GM18502 (cell line): Measurements from ENCODE around the gene PDSS1.

Experiments
- ATAC-seq: cut with Tn5 transposase; IDR thresholded peaks from one replicate; pipeline ENCODE4 v1.9.1; 2021; ENCODE audit warnings: mild to moderate bottlenecking; ENCODE audit not compliant: unreplicated experiment, poor library complexity

Gene PDSS1

DNA sequence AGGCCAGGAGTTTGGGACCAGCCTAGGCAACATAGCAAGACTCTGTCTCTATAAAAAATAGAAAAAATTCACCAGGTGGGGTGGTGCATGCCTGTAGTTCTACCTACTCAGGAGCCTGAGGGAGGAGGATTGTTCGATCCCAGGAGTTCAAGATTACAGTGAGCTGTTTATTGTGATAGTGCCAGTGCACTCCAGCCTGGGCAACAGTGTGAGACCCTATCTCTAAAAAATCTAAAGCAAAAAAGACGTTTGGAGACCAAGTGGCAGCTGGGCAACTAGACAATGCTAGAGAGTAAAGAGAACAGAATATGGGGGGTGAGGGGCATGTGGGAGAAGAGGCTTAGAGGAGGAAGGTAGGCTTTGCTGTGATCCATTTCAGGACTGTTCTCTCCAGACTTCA is 1.4 kb downstream of the PDSS1 start:
- ATAC-seq = no peak

DNA sequence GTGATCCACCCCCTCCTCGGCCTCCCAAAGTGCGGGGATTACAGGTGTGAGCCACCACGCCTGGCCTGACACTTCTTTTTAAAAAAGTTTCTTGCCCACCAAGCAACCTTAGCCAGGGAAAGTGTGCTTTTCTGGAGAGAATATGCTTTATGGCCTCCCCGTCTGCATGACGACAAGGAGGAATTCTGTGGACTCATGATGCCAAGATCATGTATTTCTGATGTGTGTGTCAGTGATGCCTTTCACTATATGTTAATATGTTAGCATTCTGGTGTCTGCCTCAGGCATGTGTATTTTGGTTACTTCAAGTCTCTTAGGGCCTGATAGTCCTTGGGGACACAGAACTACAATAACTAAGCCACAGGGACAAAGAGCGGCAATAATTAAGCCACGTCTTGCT is 2.1 kb downstream of the PDSS1 start:
- ATAC-seq = no peak

DNA sequence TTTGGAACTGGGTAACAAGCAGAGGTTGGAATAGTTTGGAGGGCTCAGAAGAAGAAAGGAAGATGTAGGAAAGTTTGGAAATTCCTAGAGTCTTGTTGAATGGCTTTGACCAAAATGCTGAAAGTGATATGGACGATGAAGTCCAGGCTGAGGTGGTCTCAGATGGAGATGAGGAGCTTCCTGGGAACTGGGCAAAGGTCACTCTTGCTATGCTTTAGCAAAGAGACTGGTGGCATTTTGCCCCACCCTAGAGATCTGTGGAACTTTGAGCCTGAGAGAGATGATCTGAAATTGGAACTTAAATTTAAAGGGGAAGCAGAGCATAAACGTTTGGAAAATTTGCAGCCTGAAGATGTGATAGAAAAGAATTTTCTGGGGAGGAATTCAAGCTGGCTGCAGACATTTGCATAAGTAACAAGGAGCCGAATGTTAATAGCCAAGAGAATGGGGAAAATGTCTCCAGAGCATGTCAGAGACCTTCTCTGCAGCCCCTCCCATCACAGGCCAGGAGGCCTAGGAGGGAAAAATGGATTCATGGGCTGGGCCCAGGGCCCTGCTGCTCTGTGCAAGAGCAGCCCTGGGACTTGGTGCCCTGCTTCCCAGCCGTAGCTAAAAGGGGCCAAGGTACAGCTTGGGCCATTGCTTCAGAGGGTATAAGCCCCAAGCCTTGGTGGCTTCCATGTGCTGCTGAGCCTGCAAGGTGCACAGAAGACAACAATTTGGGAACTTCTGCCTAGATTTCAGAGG is 3.6 kb downstream of the PDSS1 start:
- no peak for ATAC-seq

DNA sequence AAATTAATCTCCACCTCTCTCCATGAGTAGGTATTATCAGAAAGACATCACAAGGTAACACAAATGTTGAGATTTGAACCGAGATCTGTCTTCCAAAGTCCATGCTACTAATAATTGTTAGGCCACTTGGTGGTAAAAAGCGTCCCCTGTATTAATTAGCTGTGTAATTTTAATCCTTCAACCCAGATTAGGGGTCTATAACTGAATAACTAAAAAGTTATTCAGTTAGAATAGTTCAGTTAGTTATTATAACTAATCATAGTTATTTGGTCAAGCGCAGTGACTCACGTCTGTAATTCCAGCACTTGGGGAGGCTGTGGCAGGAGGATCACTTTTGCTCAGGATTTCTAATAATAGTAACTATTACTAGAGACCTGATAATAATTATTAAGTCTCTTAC is 5.6 kb downstream of the PDSS1 start:
- no peak for ATAC-seq

DNA sequence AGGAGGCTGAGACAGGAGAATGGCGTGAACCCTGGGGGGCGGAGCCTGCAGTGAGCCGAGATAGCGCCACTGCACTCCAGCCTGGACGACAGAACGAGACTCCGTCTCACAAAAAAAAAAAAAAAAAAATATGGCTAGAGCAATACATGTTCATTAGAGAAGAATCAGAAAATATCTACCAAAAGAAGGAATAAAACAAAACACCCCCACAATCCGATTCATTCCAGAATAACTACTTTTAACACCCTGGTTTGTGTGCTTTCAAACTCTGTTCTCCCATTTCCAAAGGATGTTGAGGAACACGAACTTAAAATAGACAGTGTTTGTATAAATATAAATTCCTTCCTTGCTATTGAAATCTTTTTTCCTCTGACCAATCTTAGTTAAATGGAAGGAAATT is 6.5 kb downstream of the PDSS1 start:
- ATAC-seq = no peak

DNA sequence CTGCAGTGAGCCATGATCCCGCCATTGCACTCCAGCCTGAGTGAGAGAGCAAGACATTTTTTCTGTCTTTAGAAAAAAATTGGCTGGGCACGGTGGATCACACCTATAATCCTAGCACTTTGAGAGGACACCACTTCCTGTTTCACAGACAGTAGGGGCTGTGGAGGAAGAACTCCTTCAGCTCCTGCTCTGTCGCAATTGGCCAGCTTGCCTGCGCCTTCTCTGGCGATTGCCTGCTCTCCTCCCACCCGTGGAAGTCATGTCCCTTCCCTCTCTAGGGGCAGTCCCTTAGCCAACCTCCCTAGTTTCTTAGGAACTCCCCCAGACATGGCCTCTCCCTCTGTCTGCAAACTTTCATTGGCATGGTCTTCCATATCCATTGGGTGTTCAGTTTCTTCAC is 8.7 kb downstream of the PDSS1 start:
- no peak for ATAC-seq

DNA sequence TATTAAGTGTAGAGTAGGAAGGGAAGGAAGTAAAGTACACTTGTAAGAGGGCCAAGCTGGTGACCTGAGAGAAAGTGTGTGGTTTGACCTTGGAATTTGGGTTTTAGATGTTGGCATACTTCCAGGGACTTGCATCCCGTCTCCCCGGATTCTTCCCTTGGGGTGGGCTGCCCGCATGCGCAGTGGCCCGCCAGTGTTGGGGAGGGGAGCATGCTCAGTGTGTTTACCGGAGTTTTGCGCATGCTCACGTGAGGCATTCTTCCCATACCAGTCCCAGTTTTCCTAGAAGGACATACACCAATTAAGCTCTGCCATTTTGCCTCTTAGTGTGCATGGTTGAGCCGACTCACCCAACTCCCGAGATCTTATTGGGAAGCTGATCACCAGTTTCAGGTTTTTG is 9.4 kb downstream of the PDSS1 start:
- no peak for ATAC-seq

DNA sequence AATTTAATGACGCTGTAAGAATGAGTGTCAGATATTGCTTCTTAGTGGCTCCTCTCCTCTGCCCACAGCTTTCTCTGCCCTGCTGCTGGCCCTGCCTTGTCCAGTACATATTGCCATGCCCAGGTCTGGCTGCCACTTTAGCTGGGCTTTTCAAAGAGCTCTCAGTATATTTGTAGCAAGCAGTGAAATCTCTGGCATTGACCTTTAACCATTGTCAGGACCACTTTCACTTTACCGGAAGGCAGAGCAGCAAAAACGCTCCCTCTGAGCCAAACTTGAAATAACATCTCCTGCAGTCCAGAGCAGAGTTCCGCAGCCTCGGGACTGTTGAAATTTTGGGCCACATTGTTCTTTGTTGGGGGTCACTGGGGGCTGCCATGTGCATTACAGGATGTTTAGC is 13.8 kb downstream of the PDSS1 start:
- no peak for ATAC-seq

DNA sequence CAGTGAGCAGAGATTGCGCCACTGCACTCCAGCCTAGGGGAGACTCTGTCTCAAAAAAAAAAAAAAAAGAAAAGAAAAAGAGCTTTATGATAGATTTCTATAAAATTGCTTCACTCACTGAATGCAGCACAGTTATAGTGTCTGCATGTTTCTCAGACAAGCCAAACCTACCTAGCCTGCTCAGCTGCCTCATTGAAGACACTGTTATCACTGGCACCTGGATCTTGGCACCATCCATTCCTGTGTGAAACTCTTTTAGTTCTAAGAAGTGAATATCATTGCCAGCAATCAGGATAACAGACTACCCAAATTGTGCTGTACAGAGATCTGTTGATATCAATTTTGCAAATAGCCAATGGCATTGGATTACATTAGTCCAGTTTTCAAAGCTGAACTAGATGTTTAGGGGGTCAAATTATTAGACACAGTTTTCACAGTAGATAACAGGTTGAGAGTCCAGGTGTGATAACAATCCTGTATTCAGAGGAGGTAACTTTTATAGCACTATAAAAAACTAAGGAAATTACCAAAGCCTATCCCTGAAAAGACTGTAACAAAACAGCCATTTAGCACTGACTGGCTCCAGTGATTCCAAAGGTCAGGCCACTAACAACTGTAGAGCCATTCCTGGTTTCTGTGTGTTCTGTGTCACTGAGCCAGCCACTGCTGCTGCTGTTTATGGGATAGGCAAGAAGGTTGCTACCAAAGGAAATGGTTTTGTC is 17.1 kb downstream of the PDSS1 start:
- no peak for ATAC-seq

DNA sequence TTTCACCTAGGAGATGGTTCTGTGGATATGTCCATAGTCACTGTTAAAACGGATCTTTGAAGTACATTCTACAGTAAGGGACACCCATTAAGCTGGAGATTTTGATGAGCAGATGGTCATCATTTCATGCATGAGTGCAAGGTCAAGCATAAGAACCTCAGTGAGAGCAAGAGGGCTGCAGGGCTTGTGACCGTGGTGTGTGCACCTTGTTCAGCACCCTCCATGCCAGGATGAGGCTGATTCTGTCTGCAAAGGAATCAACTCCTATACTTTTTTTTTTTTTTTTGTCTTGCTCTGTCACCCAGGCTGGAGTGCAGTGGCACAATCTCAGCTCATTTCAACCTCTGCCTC is 17.6 kb downstream of the PDSS1 start:
- ATAC-seq = no peak

DNA sequence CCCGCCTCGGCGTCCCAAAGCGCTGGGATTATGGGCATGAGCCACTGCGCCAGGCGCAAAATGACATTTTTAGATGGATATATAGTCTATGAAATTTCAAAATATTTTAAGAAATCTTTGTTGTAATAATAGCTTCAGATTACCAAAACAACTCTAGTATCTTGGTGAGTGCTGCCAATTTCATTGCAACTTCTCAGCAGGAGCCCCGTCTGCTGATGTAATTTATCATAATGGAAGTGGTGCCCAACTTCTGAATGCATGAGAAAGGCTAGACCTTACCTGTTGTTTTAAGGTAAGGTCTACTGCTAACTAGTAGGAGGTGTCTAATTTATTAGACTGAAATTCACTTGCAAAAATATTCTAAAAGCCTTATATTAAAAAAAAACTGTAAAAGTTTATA is 20.0 kb downstream of the PDSS1 start:
- ATAC-seq = no peak

DNA sequence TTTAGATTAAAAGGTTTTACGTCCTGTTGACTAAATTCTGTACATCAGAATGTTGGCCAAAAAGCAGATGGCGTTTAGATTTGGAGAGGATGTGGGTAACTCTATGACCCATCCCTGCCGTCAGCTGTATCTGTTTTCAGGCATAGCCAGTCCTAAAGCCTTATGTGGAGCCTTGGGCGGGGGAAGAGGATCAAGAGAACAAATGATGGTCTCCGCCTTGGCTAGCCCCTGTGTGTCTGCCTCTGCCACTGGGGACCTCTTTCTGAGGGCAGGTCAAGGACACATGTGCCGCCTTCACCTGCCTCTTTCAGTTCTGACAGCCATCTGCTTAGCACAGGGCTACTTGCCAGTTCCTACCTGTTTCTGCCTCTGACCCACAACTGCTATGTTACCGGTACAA is 24.1 kb downstream of the PDSS1 start:
- ATAC-seq = no peak

DNA sequence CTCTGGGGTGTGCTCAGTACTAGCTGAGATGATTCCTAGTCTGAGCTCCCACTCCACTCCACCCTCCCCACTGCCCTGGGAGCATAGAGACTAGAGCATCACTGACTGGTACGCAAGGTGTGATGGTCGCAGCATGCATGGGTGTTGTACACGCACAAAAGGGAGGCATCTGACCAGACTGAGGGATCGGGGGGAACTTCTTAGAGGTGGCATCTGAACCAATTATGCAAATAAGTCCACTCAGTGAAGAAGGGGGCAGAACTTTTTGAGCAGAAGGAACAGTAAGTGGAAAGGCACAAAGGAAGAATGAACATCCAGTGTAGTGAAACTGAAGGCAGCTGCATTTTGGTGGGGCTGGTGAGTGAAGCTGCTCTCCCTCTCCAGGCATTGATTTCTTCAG is 25.5 kb downstream of the PDSS1 start:
- no peak for ATAC-seq

DNA sequence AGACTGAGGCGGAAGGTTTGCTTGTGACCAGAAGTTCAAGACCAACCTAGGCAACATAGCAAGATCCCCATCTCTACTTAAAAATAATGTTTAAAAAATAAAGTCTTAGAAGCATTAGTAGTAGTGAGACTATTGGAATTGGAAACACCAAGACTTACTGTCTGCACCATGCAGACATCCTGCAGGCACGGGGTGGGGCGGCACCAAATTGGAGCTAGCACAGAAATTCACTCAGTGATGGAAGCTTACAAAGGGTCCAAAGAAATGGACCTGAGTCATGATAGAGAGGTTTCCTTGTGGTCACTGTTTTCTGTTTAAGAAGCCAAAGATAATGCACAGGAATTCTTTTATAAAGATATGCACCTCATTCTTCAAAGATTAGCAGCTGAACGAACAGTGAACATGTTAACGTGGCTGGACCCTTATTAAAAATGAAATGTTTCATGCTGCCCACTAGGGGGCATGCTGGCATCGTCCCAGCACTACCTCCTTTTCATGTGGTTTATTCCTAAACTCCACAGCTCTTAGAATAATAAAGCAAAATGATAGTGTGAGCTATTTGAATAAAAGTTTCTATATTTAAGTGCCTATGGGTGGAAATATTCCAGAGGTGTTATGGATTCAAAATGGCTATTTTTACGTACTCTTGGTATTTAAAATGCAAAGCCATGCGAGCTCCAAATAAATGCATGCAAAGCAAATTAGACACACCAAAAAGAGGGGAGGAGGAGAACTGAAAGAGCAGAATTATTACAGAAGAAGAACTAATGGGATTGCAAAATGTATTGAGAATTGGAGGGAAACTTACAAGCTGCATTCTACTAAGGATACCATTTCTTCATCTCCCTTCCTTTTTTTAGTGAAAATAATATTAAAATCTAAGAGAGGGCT is 28.6 kb downstream of the PDSS1 start:
- ATAC-seq = no peak

DNA sequence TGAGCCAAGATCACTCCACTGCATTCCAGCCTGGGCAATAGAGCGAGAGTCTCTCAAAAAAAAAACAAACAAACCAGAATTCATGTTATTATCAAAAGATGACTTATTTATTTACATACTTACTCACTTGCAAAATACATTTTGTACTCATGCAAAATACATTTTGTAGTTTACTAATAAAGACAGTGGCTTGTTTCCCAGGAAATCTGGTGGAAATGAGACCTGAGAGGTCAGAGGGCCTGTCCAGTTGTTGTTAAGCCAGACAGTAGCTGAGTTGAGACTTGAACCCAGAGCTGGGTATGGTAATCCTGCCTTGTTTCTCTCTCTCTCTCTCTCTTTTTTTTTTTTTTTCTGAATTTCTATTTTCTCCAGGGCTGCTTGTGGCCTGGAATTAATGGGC is 29.5 kb downstream of the PDSS1 start:
- ATAC-seq = no peak

DNA sequence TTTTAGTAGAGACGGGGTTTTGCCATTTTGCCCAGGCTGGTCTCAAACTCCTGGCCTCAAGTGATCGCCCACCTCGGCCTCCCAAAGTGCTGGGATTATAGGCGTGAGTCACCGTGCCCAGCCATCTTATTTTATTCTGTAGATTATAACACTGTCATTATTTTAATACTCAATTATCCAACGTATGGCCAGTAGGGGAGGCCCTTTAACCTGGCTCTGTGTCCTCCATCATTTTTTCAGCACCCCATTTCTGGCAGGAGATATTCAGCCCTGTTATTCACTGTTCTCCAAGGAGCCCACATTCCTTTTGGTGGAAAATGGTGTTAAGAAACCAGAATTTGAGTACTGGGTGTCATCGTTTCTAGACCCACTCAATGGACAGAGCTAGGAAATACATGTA is 31.5 kb downstream of the PDSS1 start:
- no peak for ATAC-seq

DNA sequence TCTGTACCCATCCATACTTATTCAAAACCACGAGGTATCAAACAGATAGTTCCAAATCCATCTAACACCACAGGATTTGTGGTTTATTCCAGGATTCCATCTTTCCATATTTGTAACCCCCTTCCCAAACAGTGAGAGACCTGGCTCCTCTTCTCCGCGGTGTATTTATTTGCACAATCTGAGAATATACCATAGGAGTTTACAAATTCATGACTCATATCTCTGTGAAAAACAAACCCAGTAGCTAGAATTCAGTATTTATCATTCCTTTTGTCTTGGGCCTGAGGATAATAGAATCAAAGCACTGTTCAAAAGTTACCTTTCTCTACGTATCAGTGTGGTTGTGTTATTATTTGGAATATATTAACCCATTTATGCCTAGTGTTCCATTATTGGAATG is 31.9 kb downstream of the PDSS1 start:
- no peak for ATAC-seq

DNA sequence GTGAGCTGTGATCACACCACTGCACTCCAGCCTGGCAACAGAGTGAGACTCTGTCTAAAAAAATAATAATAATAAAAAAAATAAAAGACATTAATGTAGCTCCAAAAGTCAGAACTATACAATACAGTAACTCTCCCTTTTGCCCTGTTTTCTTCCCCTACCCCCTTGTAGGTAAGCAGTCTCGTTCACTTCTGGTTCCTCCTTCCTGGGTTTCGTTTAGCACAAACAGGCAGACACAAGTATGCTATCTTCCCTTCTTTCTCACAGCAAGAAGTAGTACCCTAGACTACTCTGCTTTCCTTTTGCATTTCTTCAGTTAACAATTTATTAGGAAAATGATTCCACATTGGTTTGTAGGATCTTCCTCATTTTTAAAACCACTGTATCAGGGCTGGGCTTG is 33.1 kb downstream of the PDSS1 start:
- ATAC-seq = no peak

DNA sequence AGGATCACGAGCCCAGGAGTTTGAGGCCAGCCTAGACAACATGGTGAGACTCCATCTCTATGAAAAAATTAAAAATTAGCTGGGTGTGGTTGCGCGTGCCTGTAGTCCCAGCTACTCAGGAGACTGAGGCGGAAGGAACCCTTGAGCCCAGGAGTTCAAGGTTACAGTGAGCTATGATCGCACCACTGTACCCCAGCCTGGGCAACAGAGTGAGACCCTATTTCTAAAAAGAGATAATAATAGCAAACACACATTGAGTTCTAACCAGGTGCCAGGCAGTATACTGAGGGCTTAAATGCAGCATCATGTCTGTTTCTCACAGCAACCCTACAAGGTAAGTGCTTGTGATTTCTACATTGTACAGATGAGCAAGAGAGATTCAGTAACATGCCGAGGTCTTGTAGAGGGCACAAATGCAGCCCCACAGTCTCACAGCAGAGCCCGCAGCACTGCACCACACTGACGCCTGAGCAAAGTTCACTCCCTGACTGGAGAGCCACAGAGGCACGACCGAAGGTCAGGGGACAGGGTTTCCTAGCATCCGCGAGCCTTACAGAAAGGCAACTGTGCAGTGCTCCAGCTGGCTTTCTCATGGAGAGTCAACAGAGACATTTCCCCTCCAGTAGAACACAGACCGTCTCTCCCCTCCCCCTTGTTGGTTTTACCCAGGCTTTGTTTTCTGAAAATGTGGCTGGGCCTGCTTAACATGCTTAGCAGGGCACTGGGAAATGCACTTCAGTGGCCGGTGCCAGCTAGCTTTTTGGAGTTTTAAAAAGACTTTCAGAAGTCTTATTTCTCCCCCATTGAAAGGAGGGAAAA is 36.5 kb downstream of the PDSS1 start:
- no peak for ATAC-seq

DNA sequence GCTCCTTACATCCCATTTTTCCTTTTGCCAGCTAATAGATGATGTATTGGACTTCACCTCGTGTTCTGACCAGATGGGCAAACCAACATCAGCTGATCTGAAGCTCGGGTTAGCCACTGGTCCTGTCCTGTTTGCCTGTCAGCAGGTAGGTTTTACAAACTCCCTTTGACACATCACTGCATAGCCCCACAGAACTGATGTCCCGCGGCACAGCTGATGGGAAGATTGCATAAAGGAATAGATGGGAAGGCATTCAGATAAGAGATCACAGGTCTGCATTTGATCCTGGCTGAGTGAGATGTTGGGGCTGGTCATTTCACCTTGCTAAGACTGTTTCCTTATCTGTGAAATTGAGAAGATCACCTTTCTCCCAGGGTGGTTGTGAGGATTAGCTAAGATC is 37.9 kb downstream of the PDSS1 start:
- no peak for ATAC-seq
